Liver (tissue), 3 donors: ENCODE measurements around the gene CD7.

Experiments
- HNF4G ChIP-seq: IDR thresholded peaks from 2 replicates; pipeline ENCODE4 v1.6.1; 2016; ENCODE audit warnings: antibody characterized with exemption
- MAX ChIP-seq: IDR thresholded peaks from 2 replicates; pipeline ENCODE4 v1.6.1; 2016; ENCODE audit warnings: antibody characterized with exemption
- RAD21 ChIP-seq, 2 donors: IDR thresholded peaks; 2 replicates each; pipeline ENCODE4 v1.6.1; 2016; ENCODE audit warnings: antibody characterized with exemption in 2 of 2, mild to moderate bottlenecking in 2 of 2
- RXRA ChIP-seq, 2 donors: IDR thresholded peaks; 2 replicates each; pipeline ENCODE4 v1.6.1; 2017 to 2018; ENCODE audit warnings: antibody characterized with exemption in 2 of 2, mild to moderate bottlenecking in 1 of 2
- TAF1 ChIP-seq: conservative IDR thresholded peaks from 2 replicates; pipeline ENCODE4 v1.6.1; 2016; ENCODE audit warnings: antibody characterized with exemption, mild to moderate bottlenecking
- YY1 ChIP-seq: IDR thresholded peaks from 2 replicates; pipeline ENCODE4 v1.6.1; 2016; ENCODE audit warnings: antibody characterized with exemption, mild to moderate bottlenecking
- TF ChIP-seq, protein P1 (sequence below): fragments of 150-350 bp; IDR thresholded peaks from 2 replicates; pipeline ENCODE4 v1.5.1; 2017; ENCODE audit warnings: improper control_type of control experiment, low read depth, low read length; ENCODE audit not compliant: missing input control
- TF ChIP-seq, protein P2 (sequence below): IDR thresholded peaks from 2 replicates; pipeline ENCODE4 v1.6.1; 2016; ENCODE audit warnings: antibody characterized with exemption
- donor health status: healthy.
- donor health status: healthy.

DNA sequence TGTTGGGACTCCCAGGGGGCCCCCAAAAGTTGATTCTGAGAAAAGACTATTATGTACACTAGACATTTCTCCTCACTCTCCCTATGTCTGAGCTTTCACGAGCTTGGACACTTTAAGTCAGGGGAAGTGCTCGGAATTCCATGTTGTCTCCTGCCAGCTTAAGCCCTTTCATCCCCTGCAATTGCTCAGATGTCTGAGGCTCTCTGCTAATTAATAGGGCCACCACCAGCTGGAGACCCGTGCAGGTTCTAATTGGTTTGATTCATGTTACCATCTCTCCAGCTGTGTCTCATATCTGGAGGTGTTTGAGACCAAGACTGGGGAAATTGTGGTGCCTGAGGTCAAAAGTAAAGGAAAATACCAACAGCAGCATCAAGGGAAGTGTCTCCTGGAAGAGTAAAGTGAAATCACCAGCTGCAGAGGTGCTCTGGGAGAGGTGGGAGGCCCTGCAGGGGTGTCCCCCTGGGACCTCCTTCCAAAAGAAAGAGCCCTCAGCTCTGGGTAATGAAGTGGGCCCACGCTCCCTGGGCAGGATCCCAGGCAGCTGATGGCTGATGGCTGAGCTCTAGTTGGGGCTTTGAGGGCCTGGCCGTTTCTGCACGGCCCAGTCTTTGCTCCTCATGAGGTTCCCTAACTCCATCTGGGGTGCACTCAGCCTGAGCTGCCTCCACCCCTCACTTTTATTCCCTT, 48.3 kb upstream of the CD7 start:
- TF ChIP-seq, protein P1, sequence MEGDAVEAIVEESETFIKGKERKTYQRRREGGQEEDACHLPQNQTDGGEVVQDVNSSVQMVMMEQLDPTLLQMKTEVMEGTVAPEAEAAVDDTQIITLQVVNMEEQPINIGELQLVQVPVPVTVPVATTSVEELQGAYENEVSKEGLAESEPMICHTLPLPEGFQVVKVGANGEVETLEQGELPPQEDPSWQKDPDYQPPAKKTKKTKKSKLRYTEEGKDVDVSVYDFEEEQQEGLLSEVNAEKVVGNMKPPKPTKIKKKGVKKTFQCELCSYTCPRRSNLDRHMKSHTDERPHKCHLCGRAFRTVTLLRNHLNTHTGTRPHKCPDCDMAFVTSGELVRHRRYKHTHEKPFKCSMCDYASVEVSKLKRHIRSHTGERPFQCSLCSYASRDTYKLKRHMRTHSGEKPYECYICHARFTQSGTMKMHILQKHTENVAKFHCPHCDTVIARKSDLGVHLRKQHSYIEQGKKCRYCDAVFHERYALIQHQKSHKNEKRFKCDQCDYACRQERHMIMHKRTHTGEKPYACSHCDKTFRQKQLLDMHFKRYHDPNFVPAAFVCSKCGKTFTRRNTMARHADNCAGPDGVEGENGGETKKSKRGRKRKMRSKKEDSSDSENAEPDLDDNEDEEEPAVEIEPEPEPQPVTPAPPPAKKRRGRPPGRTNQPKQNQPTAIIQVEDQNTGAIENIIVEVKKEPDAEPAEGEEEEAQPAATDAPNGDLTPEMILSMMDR = no peak
- no peak for TF ChIP-seq YY1
- no peak for TF ChIP-seq TAF1
- TF ChIP-seq HNF4G = no peak
- no peak for TF ChIP-seq RAD21 (IDR thresholded peaks at IDR 0.05)
- TF ChIP-seq MAX = no peak
- TF ChIP-seq RXRA (IDR thresholded peaks at IDR 0.05) = no peak
- TF ChIP-seq, protein P2, sequence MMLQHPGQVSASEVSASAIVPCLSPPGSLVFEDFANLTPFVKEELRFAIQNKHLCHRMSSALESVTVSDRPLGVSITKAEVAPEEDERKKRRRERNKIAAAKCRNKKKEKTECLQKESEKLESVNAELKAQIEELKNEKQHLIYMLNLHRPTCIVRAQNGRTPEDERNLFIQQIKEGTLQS = no peak
